ENCODE measurements around the gene TMPRSS6.

TMPRSS6 gene

GRCh38 chr22:37140686-37141323, 31.3 kb upstream of the TMPRSS6 start:
- no peak for DNase-seq (ENCODE audit: low read depth in 3 of 3, low spot score in 1 of 3)

DNA sequence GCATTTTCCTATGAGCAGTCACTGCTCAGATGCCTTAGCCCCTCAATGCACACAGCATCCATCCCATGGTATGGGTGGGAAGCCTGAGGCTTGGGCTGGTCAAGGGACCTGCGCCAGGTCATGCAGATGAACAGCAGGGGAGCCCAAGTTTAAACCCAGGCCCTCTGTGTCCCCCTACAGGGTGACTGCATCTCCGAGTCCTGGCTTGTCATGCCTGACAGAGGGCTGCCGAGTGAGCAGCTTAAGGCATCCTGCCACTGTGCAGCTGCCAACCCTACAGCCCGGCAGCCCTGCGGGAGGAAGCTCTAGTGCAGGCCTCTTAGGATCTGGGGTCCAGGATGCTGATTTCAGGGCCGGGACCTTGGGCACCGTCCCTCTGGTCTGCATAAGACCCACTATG, 30.2 kb upstream of the TMPRSS6 start:
- DNase-seq (ENCODE audit: low read depth in 3 of 3, low spot score in 1 of 3), result no peak

DNA sequence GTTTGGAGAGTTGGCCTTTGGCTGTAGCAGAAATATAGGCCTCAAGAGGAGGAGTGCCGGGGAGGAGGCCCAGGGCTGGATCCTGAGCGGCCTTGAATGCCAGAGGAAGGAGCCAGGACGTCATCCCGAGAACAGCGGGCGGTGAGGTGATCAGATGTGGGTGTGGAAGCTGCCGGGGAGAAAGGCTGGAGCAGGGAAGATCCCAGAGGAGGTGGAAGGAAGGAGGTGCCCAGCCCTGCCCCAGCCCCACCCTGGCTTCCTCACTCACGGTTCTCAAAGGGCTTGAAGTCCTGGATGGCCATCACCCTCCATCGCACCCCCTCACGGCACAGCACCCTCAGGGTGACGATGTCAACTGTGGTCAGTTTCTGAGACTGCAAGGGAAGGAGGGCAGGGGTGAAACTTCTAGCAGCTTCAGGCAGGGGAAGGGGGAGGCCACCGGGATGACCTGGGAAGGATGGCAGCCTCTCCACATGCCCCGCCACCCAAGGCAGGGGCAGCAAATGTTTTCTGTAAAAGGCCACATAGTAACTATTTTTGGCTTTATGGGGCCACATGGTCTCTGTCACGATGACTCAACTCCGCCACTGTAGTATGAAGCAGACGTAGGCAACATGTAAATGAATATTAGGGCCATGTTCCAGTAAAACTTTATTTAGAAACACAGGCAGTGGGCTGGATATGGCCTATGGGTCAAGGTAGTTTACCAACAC, 29.5 kb upstream of the TMPRSS6 start:
- DNase-seq (ENCODE audit: low read depth in 3 of 3, low spot score in 1 of 3), result no peak

DNA sequence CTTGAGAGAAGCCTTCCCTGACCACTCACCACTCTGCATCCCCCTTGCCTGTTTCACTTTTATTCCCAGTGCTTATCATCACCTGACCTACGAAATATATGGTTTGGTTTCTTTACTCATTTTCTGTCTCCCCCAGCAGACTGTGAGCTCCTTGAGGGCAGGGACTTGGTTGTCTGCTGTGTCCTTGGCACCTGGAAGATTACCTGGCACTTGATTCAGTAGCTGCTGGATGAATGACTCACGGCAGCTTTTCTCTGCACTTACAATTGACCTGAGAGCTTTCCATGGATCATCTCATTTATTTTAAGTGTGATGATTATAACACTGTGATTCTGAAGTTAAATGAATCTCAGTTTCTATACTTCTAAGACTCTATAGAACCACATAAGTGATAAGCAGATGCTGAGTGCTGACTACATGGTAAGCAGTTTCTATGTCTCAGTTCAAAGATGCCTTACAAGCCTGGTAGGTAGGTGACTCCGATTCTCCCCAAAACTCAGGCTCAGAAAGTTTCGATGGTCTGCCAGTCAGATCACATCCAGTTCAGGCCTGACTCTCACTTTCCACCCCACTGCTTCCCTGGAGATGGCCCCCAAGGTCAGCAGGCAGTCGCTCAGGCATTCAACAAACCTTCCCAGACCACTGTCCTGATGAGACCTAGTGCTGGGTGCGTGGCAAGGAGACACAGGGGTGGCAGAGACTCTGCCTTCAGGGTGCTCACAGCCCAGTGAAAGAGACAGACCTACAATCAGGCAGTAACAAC, 28.6 kb upstream of the TMPRSS6 start:
- no peak for DNase-seq (ENCODE audit: low read depth in 3 of 3, low spot score in 1 of 3)

GRCh38 chr22:37137131-37137530, 27.6 kb upstream of the TMPRSS6 start:
- no peak for DNase-seq (ENCODE audit: low read depth in 3 of 3, low spot score in 1 of 3)

GRCh38 chr22:37135023-37135422, 25.5 kb upstream of the TMPRSS6 start:
- no peak for DNase-seq (ENCODE audit: low read depth in 3 of 3, low spot score in 1 of 3)

GRCh38 chr22:37133304-37134018, 23.9 kb upstream of the TMPRSS6 start:
- DNase-seq (ENCODE audit: low read depth in 3 of 3, low spot score in 1 of 3), result no peak

- no peak for DNase-seq (ENCODE audit: low read depth in 3 of 3, low spot score in 1 of 3)
These were observed 23.3 kb upstream of the TMPRSS6 start for GRCh38 chr22:37132773-37133172.

DNA sequence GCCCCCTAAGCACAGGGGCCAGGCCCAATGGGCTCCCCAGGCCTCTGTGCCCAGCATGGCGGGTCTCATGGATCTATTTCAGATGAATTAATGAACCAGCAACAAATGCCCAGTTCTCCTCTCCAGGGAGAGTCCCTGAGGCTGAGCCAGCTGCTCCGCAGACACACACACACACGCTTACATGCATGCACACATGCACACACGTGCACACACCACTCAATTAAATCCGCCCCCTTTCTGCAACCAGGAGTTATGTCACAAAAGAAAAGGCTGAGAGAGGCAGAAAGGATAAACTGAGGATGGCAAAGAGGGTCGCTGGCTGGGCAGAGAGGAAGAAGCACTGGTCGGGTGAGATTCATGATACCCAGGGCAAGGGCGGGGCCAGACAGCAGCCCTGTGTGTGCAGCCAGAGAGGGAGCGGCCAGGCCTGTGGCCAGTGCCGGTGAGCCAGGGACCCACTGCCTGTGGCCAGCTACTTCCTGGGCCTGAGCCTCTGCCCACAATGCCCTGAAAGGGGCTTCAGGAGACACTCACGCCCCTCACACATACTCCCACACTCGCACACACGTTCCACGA, 20.4 kb upstream of the TMPRSS6 start:
- DNase-seq (ENCODE audit: low read depth in 3 of 3, low spot score in 1 of 3), result no peak

DNA sequence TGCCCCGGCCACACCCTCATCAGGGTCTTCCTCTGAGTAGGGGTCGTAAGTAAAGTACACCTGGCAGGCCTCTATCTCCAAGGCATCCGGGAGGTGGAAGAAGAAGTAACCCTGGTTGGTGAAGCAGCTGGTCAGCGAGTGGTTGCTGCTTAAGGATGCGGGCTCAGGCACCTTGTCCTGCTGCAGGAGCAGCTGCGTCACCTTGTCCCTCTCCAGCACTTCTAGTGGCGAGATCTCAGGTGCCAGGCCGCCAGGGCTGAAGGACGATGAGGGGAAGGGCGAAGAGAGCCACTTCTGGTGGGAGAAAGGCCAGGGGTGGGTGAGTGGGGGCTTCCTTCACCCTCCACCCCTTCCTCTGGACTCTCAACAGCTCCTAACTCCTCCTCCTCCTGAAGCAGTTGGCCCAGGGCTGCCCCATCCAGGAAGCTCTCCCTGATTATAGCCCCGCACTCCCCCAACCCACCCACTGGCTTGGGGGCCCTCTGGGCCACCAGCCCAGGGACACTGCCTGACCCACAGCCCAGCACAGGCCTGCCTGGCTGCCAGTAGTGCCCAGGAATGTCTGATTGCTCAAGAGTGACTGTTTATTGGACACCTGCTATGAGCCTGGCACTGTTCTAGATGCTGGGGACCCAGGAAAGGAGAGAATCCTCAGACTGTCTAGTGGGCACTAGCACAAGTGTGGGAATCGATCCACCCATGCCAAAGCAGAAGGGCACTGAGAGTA, 19.2 kb upstream of the TMPRSS6 start:
- DNase-seq (ENCODE audit: low read depth in 3 of 3, low spot score in 1 of 3), result no peak

- no peak for DNase-seq (ENCODE audit: low read depth in 3 of 3, low spot score in 1 of 3)
These were observed 17.9 kb upstream of the TMPRSS6 start for GRCh38 chr22:37127350-37127878.

- DNase-seq (ENCODE audit: low read depth in 3 of 3, low spot score in 1 of 3), result no peak
These were observed 17.4 kb upstream of the TMPRSS6 start for GRCh38 chr22:37126882-37127281.

DNA sequence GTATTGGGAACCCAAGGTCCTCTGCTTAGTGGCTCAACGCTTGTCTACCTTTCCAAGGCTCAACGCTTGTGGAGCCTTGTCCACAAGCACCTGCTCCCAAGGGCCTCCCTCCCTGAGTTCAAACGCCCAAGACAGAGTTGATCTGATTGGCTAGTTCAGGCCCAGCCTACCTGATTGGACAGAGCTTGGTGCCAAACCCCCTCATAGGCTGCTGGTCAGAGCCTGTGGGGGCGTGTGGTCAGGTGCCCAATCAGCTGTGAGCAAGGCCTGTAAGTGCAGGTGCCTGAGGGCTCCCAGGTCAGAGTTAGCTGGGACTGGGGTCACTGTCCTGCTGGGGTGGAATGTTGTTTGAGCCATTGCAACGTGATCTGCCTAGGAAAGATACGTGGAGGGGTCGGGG, 16.9 kb upstream of the TMPRSS6 start:
- no peak for DNase-seq (ENCODE audit: low read depth in 3 of 3, low spot score in 1 of 3)

DNA sequence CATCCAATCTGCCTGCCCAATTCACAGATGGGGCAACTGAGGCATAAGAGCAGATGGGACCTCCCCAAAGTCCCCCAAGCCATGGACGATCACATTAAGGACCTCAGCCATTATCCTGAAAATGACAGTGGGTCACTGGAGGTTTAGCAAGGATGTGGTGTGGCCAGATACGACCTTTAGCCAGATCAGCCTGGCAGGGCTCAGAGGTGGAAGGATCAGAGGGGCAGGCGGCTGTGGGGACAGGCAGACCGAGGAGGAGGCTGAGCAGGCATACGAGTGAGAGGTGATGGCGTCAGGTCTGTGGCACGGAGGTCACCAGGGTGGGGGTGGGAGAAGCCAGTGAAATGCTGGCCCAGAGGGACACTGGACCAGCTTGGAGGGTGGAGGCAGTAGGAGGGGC, 14.1 kb upstream of the TMPRSS6 start:
- DNase-seq (ENCODE audit: low read depth in 3 of 3, low spot score in 1 of 3), result no peak

DNA sequence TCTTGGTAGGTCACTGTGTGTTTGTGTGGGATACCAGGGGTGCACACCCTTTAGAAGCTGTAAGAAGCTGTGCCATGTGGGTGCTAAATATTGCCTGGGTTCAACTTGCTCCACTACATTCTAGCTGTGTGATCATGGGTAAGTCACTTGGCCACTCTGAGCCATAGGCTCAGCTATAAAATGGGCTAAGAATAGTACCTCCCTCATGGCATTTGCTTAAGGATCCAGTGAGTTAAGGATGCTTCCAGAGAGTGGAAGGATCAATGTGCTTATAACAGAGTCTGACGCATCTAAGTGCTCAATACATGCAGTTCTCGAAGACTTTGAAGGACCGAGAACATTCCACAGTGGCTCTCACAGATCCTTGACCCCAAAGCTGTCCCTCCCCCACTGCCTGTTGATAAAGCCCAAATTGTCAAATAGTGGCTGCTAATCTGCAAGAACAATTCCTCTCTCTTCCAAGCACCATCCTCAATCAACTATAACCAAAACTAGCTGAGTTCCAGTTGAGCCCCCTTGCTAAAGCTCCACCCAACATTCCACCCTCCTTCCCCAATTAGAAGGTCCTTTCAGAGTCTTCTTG, 13.2 kb upstream of the TMPRSS6 start:
- DNase-seq (ENCODE audit: low read depth in 3 of 3, low spot score in 1 of 3), result no peak

DNA sequence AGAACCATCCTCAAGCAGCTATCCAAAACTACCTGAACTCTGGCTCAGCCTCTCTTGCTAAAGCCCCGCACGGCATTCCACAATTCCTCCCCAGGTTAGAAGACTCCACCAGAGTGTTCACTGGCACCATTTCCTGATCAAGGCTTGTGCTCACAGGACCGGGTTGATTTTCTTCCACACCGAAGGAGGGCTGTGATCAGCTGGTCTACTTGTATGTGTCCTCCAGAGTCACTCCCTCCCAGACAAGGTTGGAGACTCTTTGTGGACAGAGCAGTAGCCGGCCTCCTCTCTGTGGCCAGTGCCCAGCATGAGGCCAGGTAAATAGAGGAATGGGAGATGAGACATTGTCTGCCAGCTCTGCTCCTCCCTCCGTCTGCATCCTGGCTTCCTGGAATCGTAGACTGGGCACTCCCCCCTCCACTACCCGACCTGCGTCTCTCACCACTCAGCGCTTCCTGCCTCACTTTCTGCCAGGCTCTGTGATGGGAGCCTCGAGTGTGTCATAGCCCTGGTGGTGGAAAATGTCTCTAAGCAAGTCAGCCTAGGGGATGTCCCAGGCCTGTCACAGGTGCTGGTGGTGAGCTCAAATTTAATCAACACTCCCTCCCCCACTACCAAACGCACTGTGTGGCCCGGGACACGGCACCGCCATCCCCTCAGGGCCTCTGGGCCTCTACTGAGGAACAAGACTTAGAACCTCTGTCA, 12.5 kb upstream of the TMPRSS6 start:
- peak; percentile 75 to 93 (median 86) for DNase-seq (ENCODE audit: low read depth in 3 of 3, low spot score in 1 of 3)

- no peak for DNase-seq (ENCODE audit: low read depth in 3 of 3, low spot score in 1 of 3)
These were observed 11.2 kb upstream of the TMPRSS6 start for GRCh38 chr22:37120569-37121340.

- no peak for DNase-seq (ENCODE audit: low read depth in 3 of 3, low spot score in 1 of 3)
These were observed 10.4 kb upstream of the TMPRSS6 start for GRCh38 chr22:37119872-37120271.

DNA sequence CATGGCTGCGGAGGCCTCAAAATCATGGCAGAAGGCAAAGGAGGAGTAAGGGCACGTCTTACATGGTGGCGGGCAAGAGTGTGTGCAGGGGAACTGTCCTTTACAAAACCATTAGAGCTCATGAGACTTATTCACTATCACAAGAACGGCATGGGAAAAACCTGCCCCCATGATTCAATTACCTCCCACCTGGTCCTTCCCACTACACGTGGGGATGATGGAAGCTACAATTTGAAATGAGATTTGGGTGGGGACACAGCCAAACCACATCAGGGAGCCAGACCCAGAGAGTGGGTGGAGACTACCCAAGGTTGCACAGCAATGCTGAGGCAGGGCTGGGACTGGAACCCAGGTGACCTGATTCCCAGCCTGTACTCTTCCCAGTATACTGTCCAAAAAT, 8.6 kb upstream of the TMPRSS6 start:
- DNase-seq (ENCODE audit: low read depth in 3 of 3, low spot score in 1 of 3), result no peak
